Measurements from ENCODE around the gene ARID5B. TPM values are rescaled to one million over a fixed set of nuclear protein-coding genes. Genes with fewer than 3 reads are reported as not detected.

The ARID5B gene
- total and polyA plus RNA-seq, 5 donors from 2014 or later: 58.1 to 169 (median 64.0) TPM

DNA sequence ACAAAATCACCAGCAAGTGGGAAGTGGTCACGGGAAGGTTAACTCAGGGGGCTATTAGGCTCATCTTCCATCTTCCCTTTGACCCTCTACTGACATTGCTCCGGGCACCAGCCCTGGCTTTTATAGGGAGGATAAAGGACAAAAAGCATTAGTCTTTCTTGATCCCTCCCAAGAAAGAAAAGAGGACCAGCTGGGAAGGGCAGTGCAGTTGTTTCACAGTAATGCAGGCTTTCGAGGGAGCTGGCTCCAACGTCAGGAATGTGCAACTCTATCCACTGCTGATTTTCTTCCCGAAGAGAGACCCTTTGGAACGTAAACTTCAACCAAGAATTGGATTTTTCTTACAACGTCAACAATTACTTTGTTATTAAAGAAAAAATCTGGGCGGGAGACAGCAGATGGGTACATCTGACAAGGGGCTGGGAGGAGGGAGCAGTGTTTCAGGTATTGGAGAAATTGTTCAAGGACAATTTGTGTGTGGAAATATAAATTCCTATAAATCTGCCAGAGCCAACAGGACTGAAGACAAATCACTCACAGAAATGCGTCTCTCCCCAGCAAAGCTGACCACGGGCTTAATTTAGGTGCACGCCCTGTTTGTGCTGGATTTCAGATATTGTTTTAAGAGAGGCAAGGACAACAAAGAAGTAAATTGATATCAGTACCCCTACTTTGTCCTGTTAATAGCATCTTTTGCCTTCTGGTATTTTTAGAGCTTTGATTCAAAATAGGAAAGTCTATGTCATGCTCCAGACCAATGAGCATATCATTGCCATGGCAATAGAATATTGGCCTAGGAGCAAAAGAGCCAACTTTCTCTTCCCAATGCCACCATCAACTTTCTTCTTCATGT lies 23.4 kb upstream of the ARID5B start:
- peaks cover 5% of the 10 kb centered on the region for H3K36me3 Mint-ChIP-seq
- ATAC-seq (ENCODE audit: low read depth in 2 of 2): no peak
- H3K4me3 Mint-ChIP-seq: no peak overlapping the region
- no peak for DNase-seq
- no peaks in the 10 kb centered on the region for H3K27me3 Mint-ChIP-seq
- H3K9me3 Mint-ChIP-seq: peaks cover 0 to 2% (median 0%) of the 10 kb centered on the region in 7 donors
- Histone ChIP-seq H3K36me3 (ENCODE audit: control insufficient read depth, insufficient read depth, low read length) (no peaks in the 10 kb centered on the region), H3K4me3 (ENCODE audit: low read depth, low read length) (no peak overlapping the region), H3K27me3 (ENCODE audit: control insufficient read depth, insufficient read depth, low read length) (no peaks in the 10 kb centered on the region), H3K4me1 (ENCODE audit: control insufficient read depth, insufficient read depth, low read length, poor library complexity, severe bottlenecking) (no peaks in the 10 kb centered on the region), H3K9me3 (ENCODE audit: control insufficient read depth in 2 of 2, low read length in 2 of 2) (no peaks in the 10 kb centered on the region), H3K27ac (ENCODE audit: insufficient read depth, low read length, poor library complexity, severe bottlenecking) (no peak overlapping the region)
- H3K27ac Mint-ChIP-seq: no peak overlapping the region
- peaks cover 2 to 9% (median 6%) of the 10 kb centered on the region in 4 donors for H3K4me1 Mint-ChIP-seq

DNA sequence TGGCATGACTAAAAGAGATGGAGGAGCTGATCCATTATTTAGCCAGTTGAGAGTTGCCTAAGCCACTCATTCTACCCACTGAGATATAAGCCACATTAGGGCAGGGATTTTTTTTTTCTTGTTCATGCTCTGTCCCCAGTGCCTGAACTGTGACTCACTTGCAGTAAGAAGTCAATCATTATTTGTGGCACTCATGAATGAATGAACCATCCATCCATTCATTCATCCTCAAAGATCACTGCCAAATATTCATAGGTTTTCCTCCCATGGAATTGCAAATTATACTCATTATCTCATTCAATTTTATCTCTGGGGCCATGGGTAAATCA lies 22.8 kb upstream of the ARID5B start:
- no peak for DNase-seq
- ATAC-seq (ENCODE audit: low read depth in 2 of 2): no peak
- Mint-ChIP-seq H3K4me3 (no peak overlapping the region), H3K9me3 (peaks cover 0 to 2% (median 0%) of the 10 kb centered on the region in 7 donors), H3K36me3 (peaks cover 5% of the 10 kb centered on the region), H3K27me3 (no peaks in the 10 kb centered on the region), H3K27ac (no peak overlapping the region), H3K4me1 (peaks cover 2 to 13% (median 9%) of the 10 kb centered on the region in 4 donors)
- Histone ChIP-seq H3K27ac (ENCODE audit: insufficient read depth, low read length, poor library complexity, severe bottlenecking) (no peak overlapping the region), H3K9me3 (ENCODE audit: control insufficient read depth in 2 of 2, low read length in 2 of 2) (no peaks in the 10 kb centered on the region), H3K4me3 (ENCODE audit: low read depth, low read length) (no peak overlapping the region), H3K36me3 (ENCODE audit: control insufficient read depth, insufficient read depth, low read length) (no peaks in the 10 kb centered on the region), H3K27me3 (ENCODE audit: control insufficient read depth, insufficient read depth, low read length) (no peaks in the 10 kb centered on the region), H3K4me1 (ENCODE audit: control insufficient read depth, insufficient read depth, low read length, poor library complexity, severe bottlenecking) (no peaks in the 10 kb centered on the region)

- H3K27me3 ChIP-seq (ENCODE audit: control insufficient read depth, insufficient read depth, low read length): no peaks in the 10 kb centered on the region
- Mint-ChIP-seq H3K4me3 (no peak overlapping the region), H3K9me3 (peaks cover 0 to 4% (median 0%) of the 10 kb centered on the region in 7 donors), H3K36me3 (peaks cover 9% of the 10 kb centered on the region), H3K27me3 (no peaks in the 10 kb centered on the region), H3K27ac (peak overlapping the region in 1 of 3 donors; percentile 3), H3K4me1 (peaks cover 0 to 13% (median 9%) of the 10 kb centered on the region in 4 donors)
- H3K27ac ChIP-seq (ENCODE audit: insufficient read depth, low read length, poor library complexity, severe bottlenecking): no peak overlapping the region
- H3K4me1 ChIP-seq (ENCODE audit: control insufficient read depth, insufficient read depth, low read length, poor library complexity, severe bottlenecking): no peaks in the 10 kb centered on the region
- H3K4me3 ChIP-seq (ENCODE audit: low read depth, low read length): no peak overlapping the region
- DNase-seq (peak in 1 of 3 donors; percentile 32), ATAC-seq (ENCODE audit: low read depth in 2 of 2) (peak; percentile 20 to 22)
- no peaks in the 10 kb centered on the region for H3K9me3 ChIP-seq (ENCODE audit: control insufficient read depth in 2 of 2, low read length in 2 of 2)
- no peaks in the 10 kb centered on the region for H3K36me3 ChIP-seq (ENCODE audit: control insufficient read depth, insufficient read depth, low read length)
Measured at GRCh38 chr10:61882621-61883370, 18.7 kb upstream of the ARID5B start.

- Histone ChIP-seq H3K4me1 (ENCODE audit: control insufficient read depth, insufficient read depth, low read length, poor library complexity, severe bottlenecking) (no peaks in the 10 kb centered on the region), H3K27ac (ENCODE audit: insufficient read depth, low read length, poor library complexity, severe bottlenecking) (no peak overlapping the region), H3K36me3 (ENCODE audit: control insufficient read depth, insufficient read depth, low read length) (no peaks in the 10 kb centered on the region), H3K9me3 (ENCODE audit: control insufficient read depth in 2 of 2, low read length in 2 of 2) (no peaks in the 10 kb centered on the region), H3K4me3 (ENCODE audit: low read depth, low read length) (no peak overlapping the region), H3K27me3 (ENCODE audit: control insufficient read depth, insufficient read depth, low read length) (no peaks in the 10 kb centered on the region)
- Mint-ChIP-seq H3K4me3 (no peak overlapping the region), H3K36me3 (peaks cover 9% of the 10 kb centered on the region), H3K9me3 (peaks cover 0 to 4% (median 0%) of the 10 kb centered on the region in 7 donors), H3K4me1 (peaks cover 0 to 13% (median 9%) of the 10 kb centered on the region in 4 donors), H3K27ac (no peak overlapping the region), H3K27me3 (no peaks in the 10 kb centered on the region)
- no peak for ATAC-seq (ENCODE audit: low read depth in 2 of 2)
- no peak for DNase-seq
Measured at GRCh38 chr10:61883371-61884025, 18.0 kb upstream of the ARID5B start.

DNA sequence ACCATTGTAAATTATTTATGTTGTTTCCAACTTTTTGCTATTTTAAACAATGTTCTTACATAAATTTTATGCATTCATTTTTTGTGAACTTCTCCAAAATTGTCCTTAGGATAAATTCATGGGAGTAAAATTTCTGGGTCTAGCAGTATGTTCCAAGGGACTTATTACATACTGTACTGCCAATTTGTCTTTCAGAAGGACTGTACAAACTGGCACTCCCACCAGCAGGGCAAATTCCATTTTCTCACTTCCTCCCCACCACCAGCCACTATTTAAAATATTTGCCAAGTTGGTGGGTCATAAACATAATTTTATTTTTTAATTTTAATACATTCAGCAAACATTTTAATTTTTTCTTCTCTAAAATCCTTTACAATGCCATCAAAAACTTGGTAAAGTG lies 13.7 kb upstream of the ARID5B start:
- Mint-ChIP-seq H3K4me3 (no peak overlapping the region), H3K27ac (no peak overlapping the region), H3K4me1 (peaks cover 0 to 9% (median 6%) of the 10 kb centered on the region in 4 donors), H3K36me3 (peaks cover 5% of the 10 kb centered on the region), H3K9me3 (peaks cover 0 to 4% (median 0%) of the 10 kb centered on the region in 7 donors), H3K27me3 (no peaks in the 10 kb centered on the region)
- Histone ChIP-seq H3K27ac (ENCODE audit: insufficient read depth, low read length, poor library complexity, severe bottlenecking) (no peak overlapping the region), H3K4me3 (ENCODE audit: low read depth, low read length) (no peak overlapping the region), H3K27me3 (ENCODE audit: control insufficient read depth, insufficient read depth, low read length) (no peaks in the 10 kb centered on the region), H3K9me3 (ENCODE audit: control insufficient read depth in 2 of 2, low read length in 2 of 2) (no peaks in the 10 kb centered on the region), H3K36me3 (ENCODE audit: control insufficient read depth, insufficient read depth, low read length) (no peaks in the 10 kb centered on the region), H3K4me1 (ENCODE audit: control insufficient read depth, insufficient read depth, low read length, poor library complexity, severe bottlenecking) (no peaks in the 10 kb centered on the region)
- DNase-seq (no peak), ATAC-seq (ENCODE audit: low read depth in 2 of 2) (no peak)

DNA sequence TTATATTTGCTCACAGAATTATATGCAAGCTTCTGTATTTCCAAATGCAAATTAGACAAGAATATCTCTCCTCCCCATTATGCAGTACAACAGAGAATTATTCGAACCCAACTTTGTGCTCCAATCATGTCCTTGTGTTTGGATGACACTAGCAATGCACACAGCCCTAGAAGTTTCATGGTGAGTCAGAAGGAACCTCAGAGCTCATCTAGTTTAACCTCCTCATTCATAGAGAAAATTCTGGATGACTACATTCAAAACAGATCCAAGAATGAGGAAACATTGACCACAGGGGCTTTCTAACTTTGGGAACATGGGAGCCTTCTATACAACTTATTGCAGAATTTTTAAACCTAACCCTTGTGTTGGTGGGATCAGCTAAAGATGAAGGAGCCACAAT lies 12.8 kb upstream of the ARID5B start:
- H3K9me3 Mint-ChIP-seq: peaks cover 0 to 4% (median 0%) of the 10 kb centered on the region in 7 donors
- ATAC-seq (ENCODE audit: low read depth in 2 of 2): no peak
- Histone ChIP-seq H3K27ac (ENCODE audit: insufficient read depth, low read length, poor library complexity, severe bottlenecking) (no peak overlapping the region), H3K4me3 (ENCODE audit: low read depth, low read length) (no peak overlapping the region), H3K27me3 (ENCODE audit: control insufficient read depth, insufficient read depth, low read length) (no peaks in the 10 kb centered on the region), H3K4me1 (ENCODE audit: control insufficient read depth, insufficient read depth, low read length, poor library complexity, severe bottlenecking) (no peaks in the 10 kb centered on the region), H3K9me3 (ENCODE audit: control insufficient read depth in 2 of 2, low read length in 2 of 2) (no peaks in the 10 kb centered on the region), H3K36me3 (ENCODE audit: control insufficient read depth, insufficient read depth, low read length) (no peaks in the 10 kb centered on the region)
- no peak overlapping the region for H3K27ac Mint-ChIP-seq
- H3K27me3 Mint-ChIP-seq: no peaks in the 10 kb centered on the region
- H3K36me3 Mint-ChIP-seq: peaks cover 5% of the 10 kb centered on the region
- no peak for DNase-seq
- no peak overlapping the region for H3K4me3 Mint-ChIP-seq
- no peaks in the 10 kb centered on the region for H3K4me1 Mint-ChIP-seq

GRCh38 chr10:61890430-61890829 lies 11.1 kb upstream of the ARID5B start:
- Histone ChIP-seq H3K27ac (ENCODE audit: insufficient read depth, low read length, poor library complexity, severe bottlenecking) (no peak overlapping the region), H3K9me3 (ENCODE audit: control insufficient read depth in 2 of 2, low read length in 2 of 2) (no peaks in the 10 kb centered on the region), H3K36me3 (ENCODE audit: control insufficient read depth, insufficient read depth, low read length) (no peaks in the 10 kb centered on the region), H3K27me3 (ENCODE audit: control insufficient read depth, insufficient read depth, low read length) (no peaks in the 10 kb centered on the region), H3K4me3 (ENCODE audit: low read depth, low read length) (no peak overlapping the region), H3K4me1 (ENCODE audit: control insufficient read depth, insufficient read depth, low read length, poor library complexity, severe bottlenecking) (no peaks in the 10 kb centered on the region)
- ATAC-seq (ENCODE audit: low read depth in 2 of 2) (no peak), DNase-seq (no peak)
- H3K4me1 Mint-ChIP-seq: no peaks in the 10 kb centered on the region
- H3K9me3 Mint-ChIP-seq: peaks cover 0 to 4% (median 0%) of the 10 kb centered on the region in 7 donors
- no peaks in the 10 kb centered on the region for H3K27me3 Mint-ChIP-seq
- no peak overlapping the region for H3K4me3 Mint-ChIP-seq
- H3K27ac Mint-ChIP-seq: no peak overlapping the region
- no peaks in the 10 kb centered on the region for H3K36me3 Mint-ChIP-seq
